Measurements from ENCODE around the gene SWAP70. TPM values are rescaled to one million over a fixed set of nuclear protein-coding genes. Genes with fewer than 3 reads are reported as not detected.

The SWAP70 gene
- total and polyA plus RNA-seq, 10 of the 15 experiments (the other 5 are each of a cell fraction or from before 2014, with no cell fraction given), result 20.6 to 62.4 (median 41.7) TPM

DNA sequence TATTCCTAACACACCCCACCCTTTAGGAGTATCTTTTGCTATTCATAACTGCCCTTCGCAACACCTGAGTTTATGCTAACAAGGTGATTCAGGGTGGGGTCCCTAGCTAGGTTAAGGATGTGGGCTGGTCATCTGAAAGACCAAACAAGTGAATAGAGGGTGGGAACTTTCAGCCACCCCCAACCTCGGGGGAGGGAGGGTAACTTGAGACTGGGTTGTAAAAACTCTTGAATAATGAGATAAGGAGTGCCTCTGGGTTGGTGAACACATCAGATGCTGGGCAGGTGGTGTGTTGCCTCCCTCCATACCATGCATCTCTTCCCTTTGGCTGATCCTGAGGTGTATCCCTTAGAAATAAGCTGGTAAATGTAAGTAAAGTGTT, 111.5 kb downstream of the SWAP70 start:
- 36% methylated on average over 2 of the region's 2 CpGs for WGBS (ENCODE audit: insufficient coverage, insufficient replicate concordance, low lambda C conversion rate, missing lambda C conversion rate)
- Histone ChIP-seq H4K20me1 (ENCODE audit: control insufficient read depth, insufficient read depth) (no peaks in the 10 kb centered on the region), H3K27me3 (replicated peaks in 1 of 2; ENCODE audit: control insufficient read depth in 2 of 2, insufficient read depth in 2 of 2, low read length in 1 of 2) (no peaks in the 10 kb centered on the region), H3K4me3 (no peak overlapping the region), H3K4me2 (ENCODE audit: control insufficient read depth, insufficient read depth) (no peak overlapping the region), H3K36me3 (ENCODE audit: control insufficient read depth in 2 of 2, insufficient read depth in 2 of 2, low read length in 1 of 2) (no peaks in the 10 kb centered on the region), H3K27ac (ENCODE audit: control insufficient read depth, insufficient read depth) (no peak overlapping the region), H3K9me3 (replicated peaks; ENCODE audit: control insufficient read depth, insufficient read depth, low read length) (no peaks in the 10 kb centered on the region), H3K4me1 (ENCODE audit: control insufficient read depth, insufficient read depth, low read length) (no peaks in the 10 kb centered on the region), H3K9ac (ENCODE audit: control insufficient read depth, insufficient read depth, low read length) (no peak overlapping the region), H2AFZ (ENCODE audit: control insufficient read depth, low read depth, low read length) (no peak overlapping the region), H3K79me2 (ENCODE audit: control insufficient read depth, insufficient read depth, low read length) (no peaks in the 10 kb centered on the region)
- ChIA-PET SMC1A (ENCODE audit: uncharacterized antibody, unreplicated experiment) (no interaction called here), RAD21 (ENCODE audit: unreplicated experiment) (no interaction called here), CTCF (no interaction called here), POLR2A (no interaction called here)
- ATAC-seq (no peak), DNase-seq (ENCODE audit: low read depth, low spot score) (no peak), FAIRE-seq (no peak)
- intact Hi-C loops (cut with micrococcal nuclease; ENCODE audit: unreplicated experiment), result no loop called here
- in situ Hi-C loops (cut with MboI), result no loop called here
- no TSS peak for BruUV-seq (replicated peaks)
- TF ChIP-seq, protein P1, sequence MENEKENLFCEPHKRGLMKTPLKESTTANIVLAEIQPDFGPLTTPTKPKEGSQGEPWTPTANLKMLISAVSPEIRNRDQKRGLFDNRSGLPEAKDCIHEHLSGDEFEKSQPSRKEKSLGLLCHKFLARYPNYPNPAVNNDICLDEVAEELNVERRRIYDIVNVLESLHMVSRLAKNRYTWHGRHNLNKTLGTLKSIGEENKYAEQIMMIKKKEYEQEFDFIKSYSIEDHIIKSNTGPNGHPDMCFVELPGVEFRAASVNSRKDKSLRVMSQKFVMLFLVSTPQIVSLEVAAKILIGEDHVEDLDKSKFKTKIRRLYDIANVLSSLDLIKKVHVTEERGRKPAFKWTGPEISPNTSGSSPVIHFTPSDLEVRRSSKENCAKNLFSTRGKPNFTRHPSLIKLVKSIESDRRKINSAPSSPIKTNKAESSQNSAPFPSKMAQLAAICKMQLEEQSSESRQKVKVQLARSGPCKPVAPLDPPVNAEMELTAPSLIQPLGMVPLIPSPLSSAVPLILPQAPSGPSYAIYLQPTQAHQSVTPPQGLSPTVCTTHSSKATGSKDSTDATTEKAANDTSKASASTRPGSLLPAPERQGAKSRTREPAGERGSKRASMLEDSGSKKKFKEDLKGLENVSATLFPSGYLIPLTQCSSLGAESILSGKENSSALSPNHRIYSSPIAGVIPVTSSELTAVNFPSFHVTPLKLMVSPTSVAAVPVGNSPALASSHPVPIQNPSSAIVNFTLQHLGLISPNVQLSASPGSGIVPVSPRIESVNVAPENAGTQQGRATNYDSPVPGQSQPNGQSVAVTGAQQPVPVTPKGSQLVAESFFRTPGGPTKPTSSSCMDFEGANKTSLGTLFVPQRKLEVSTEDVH (IDR thresholded peaks at IDR 0.05; ENCODE audit: low read depth, partially characterized antibody), result no peak
- TF ChIP-seq, protein P2, sequence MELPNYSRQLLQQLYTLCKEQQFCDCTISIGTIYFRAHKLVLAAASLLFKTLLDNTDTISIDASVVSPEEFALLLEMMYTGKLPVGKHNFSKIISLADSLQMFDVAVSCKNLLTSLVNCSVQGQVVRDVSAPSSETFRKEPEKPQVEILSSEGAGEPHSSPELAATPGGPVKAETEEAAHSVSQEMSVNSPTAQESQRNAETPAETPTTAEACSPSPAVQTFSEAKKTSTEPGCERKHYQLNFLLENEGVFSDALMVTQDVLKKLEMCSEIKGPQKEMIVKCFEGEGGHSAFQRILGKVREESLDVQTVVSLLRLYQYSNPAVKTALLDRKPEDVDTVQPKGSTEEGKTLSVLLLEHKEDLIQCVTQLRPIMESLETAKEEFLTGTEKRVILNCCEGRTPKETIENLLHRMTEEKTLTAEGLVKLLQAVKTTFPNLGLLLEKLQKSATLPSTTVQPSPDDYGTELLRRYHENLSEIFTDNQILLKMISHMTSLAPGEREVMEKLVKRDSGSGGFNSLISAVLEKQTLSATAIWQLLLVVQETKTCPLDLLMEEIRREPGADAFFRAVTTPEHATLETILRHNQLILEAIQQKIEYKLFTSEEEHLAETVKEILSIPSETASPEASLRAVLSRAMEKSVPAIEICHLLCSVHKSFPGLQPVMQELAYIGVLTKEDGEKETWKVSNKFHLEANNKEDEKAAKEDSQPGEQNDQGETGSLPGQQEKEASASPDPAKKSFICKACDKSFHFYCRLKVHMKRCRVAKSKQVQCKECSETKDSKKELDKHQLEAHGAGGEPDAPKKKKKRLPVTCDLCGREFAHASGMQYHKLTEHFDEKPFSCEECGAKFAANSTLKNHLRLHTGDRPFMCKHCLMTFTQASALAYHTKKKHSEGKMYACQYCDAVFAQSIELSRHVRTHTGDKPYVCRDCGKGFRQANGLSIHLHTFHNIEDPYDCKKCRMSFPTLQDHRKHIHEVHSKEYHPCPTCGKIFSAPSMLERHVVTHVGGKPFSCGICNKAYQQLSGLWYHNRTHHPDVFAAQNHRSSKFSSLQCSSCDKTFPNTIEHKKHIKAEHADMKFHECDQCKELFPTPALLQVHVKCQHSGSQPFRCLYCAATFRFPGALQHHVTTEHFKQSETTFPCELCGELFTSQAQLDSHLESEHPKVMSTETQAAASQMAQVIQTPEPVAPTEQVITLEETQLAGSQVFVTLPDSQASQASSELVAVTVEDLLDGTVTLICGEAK (IDR thresholded peaks at IDR 0.05; ENCODE audit: borderline replicate concordance), result no peak
- TF ChIP-seq STAT1 (conservative IDR thresholded peaks at IDR 0.05), result no peak
- no peak for TF ChIP-seq ETV6 (conservative IDR thresholded peaks at IDR 0.05 in 1 of 2, IDR thresholded peaks at IDR 0.05 in 1 of 2; ENCODE audit: borderline replicate concordance in 1 of 2, low read depth in 1 of 2)
- no peak for TF ChIP-seq RELA (IDR thresholded peaks at IDR 0.05; ENCODE audit: borderline replicate concordance, partially characterized antibody)
- TF ChIP-seq YY1 (IDR thresholded peaks at IDR 0.05; ENCODE audit: low read depth, low read length), result no peak
- TF ChIP-seq, protein P3, sequence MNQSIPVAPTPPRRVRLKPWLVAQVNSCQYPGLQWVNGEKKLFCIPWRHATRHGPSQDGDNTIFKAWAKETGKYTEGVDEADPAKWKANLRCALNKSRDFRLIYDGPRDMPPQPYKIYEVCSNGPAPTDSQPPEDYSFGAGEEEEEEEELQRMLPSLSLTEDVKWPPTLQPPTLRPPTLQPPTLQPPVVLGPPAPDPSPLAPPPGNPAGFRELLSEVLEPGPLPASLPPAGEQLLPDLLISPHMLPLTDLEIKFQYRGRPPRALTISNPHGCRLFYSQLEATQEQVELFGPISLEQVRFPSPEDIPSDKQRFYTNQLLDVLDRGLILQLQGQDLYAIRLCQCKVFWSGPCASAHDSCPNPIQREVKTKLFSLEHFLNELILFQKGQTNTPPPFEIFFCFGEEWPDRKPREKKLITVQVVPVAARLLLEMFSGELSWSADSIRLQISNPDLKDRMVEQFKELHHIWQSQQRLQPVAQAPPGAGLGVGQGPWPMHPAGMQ (IDR thresholded peaks at IDR 0.05; ENCODE audit: borderline replicate concordance), result no peak
- TF ChIP-seq BRCA1 (IDR thresholded peaks at IDR 0.05; ENCODE audit: low read depth, low read length), result no peak
- TF ChIP-seq NFIC (IDR thresholded peaks at IDR 0.05; ENCODE audit: low read depth, low read length), result no peak
- no peak for TF ChIP-seq SREBF2 (IDR thresholded peaks at IDR 0.05; ENCODE audit: low read length)
- TF ChIP-seq BHLHE40 (IDR thresholded peaks at IDR 0.05; ENCODE audit: borderline replicate concordance in 1 of 2, low read depth in 2 of 2, low read length in 1 of 2), result no peak
- TF ChIP-seq TARDBP (IDR thresholded peaks at IDR 0.05; ENCODE audit: borderline replicate concordance), result no peak
- TF ChIP-seq, protein P4, sequence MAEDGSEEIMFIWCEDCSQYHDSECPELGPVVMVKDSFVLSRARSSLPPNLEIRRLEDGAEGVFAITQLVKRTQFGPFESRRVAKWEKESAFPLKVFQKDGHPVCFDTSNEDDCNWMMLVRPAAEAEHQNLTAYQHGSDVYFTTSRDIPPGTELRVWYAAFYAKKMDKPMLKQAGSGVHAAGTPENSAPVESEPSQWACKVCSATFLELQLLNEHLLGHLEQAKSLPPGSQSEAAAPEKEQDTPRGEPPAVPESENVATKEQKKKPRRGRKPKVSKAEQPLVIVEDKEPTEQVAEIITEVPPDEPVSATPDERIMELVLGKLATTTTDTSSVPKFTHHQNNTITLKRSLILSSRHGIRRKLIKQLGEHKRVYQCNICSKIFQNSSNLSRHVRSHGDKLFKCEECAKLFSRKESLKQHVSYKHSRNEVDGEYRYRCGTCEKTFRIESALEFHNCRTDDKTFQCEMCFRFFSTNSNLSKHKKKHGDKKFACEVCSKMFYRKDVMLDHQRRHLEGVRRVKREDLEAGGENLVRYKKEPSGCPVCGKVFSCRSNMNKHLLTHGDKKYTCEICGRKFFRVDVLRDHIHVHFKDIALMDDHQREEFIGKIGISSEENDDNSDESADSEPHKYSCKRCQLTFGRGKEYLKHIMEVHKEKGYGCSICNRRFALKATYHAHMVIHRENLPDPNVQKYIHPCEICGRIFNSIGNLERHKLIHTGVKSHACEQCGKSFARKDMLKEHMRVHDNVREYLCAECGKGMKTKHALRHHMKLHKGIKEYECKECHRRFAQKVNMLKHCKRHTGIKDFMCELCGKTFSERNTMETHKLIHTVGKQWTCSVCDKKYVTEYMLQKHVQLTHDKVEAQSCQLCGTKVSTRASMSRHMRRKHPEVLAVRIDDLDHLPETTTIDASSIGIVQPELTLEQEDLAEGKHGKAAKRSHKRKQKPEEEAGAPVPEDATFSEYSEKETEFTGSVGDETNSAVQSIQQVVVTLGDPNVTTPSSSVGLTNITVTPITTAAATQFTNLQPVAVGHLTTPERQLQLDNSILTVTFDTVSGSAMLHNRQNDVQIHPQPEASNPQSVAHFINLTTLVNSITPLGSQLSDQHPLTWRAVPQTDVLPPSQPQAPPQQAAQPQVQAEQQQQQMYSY (CRISPR knock-in tag; IDR thresholded peaks at IDR 0.05), result no peak

Measured in GM12878 (cell line).